ENCODE measurements around the gene SLC43A3. TPM values are rescaled to one million over a fixed set of nuclear protein-coding genes. Genes with fewer than 3 reads are reported as not detected.
A peak's percentile ranks its signal among the peaks of the same experiment; 100 is the strongest.

SLC43A3 gene
- total and polyA plus RNA-seq, 3 donors from 2014 or later = 13.8 to 20.8 (median 13.9) TPM

GRCh38 chr11:57421805-57422204, 5.1 kb downstream of the SLC43A3 start:
- no peaks in the 10 kb centered on the region for H3K36me3 ChIP-seq (ENCODE audit: low read depth, missing control alignments)
- H3K9me3 ChIP-seq = no peaks in the 10 kb centered on the region
- H3K27me3 ChIP-seq = no peaks in the 10 kb centered on the region
- no peak for DNase-seq
- intact Hi-C loops (cut with DNase I; ENCODE audit: low total_unique reads) = no loop called here
- peaks cover 37% of the 10 kb centered on the region for H3K4me1 ChIP-seq
- H3K4me3 ChIP-seq = no peak overlapping the region
- H3K27ac ChIP-seq = no peak overlapping the region
- TF ChIP-seq POLR2A (IDR thresholded peaks at IDR 0.05) = no peak
- no peak for TF ChIP-seq CTCF (IDR thresholded peaks at IDR 0.05)

DNA sequence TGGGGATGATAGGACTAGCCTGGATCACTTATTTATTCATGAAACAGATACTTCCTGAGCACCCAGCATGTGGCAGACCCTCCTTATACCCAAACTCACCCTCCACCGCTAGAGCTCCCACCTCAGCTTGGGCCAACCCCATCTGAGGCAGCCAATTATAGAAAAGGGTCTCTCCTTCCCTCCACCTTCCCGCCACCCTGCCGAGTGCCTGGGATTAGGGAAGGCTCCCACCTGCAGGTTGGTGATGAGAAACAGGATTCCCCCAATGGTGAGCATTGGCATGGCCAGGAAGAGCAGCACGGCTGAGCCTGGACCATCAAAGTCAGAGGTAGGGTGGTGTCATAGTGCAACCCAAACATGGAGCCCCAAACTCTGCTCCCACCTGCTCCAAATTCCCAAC, 5.9 kb downstream of the SLC43A3 start:
- intact Hi-C loops (cut with DNase I; ENCODE audit: low total_unique reads) = no loop called here
- 97% methylated on average over 4 of the region's 4 CpGs for WGBS, 2 donors
- Histone ChIP-seq H3K4me1 (peaks cover 31% of the 10 kb centered on the region), H3K4me3 (no peak overlapping the region), H3K36me3 (ENCODE audit: low read depth, missing control alignments) (no peaks in the 10 kb centered on the region), H3K9me3 (no peaks in the 10 kb centered on the region), H3K27ac (no peak overlapping the region), H3K27me3 (no peaks in the 10 kb centered on the region)
- no peak for TF ChIP-seq POLR2A (IDR thresholded peaks at IDR 0.05)
- no peak for TF ChIP-seq CTCF (IDR thresholded peaks at IDR 0.05)
- DNase-seq = no peak

- intact Hi-C loops (cut with DNase I; ENCODE audit: low total_unique reads) = no loop called here
- H3K27me3 ChIP-seq = no peaks in the 10 kb centered on the region
- DNase-seq = no peak
- H3K27ac ChIP-seq = no peak overlapping the region
- WGBS, 2 donors = 90 to 91% methylated on average over 3 of the region's 3 CpGs
- H3K9me3 ChIP-seq = no peaks in the 10 kb centered on the region
- H3K36me3 ChIP-seq (ENCODE audit: low read depth, missing control alignments) = no peaks in the 10 kb centered on the region
- no peak for TF ChIP-seq POLR2A (IDR thresholded peaks at IDR 0.05)
- TF ChIP-seq CTCF (IDR thresholded peaks at IDR 0.05) = no peak
- no peak overlapping the region for H3K4me3 ChIP-seq
- peaks cover 12% of the 10 kb centered on the region for H3K4me1 ChIP-seq
Measured at GRCh38 chr11:57419146-57419545, 7.8 kb downstream of the SLC43A3 start.

DNA sequence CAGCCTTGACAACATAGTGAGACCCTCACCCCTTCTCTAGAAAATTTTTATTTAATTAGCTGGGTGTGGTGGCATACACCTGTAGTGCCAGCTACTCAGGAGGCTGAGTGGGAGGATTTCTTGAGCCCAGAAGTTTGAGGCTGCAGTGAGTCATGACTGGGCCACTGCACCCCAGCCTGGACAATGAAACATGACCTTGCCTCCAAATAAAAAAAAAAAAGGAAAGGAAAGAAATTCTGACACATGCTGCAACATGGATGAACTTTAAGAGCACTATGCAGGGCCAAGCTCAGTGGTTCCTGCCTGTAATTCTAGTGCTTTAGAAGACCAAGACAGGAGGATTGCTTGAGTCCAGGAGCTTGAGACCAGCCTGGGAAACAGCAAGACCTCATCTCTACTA, 8.8 kb downstream of the SLC43A3 start:
- TF ChIP-seq CTCF (IDR thresholded peaks at IDR 0.05) (no peak), POLR2A (IDR thresholded peaks at IDR 0.05) (no peak)

DNA sequence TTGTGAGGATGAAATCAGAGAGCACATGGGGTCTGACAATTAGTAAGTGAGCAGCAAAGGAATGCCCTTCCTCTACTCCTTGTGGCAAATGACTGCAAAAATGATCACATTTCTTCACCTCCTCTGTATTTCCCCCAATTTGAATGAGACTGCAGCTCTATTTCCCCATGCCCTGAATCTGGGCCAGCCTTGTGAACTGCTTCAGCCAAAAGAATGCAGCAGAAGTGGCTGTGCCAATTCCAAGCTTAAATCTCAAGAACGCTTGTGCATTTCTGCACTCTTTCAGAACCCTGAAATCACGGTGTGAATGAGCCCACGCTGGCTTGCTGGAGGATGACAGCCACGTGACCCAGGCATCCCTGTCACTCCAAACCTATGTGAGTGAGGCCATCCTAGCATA, 9.9 kb downstream of the SLC43A3 start:
- Histone ChIP-seq H3K27me3 (no peaks in the 10 kb centered on the region), H3K4me1 (peaks cover 6% of the 10 kb centered on the region), H3K9me3 (no peaks in the 10 kb centered on the region), H3K36me3 (ENCODE audit: low read depth, missing control alignments) (no peaks in the 10 kb centered on the region), H3K27ac (no peak overlapping the region), H3K4me3 (no peak overlapping the region)
- intact Hi-C loops (cut with DNase I; ENCODE audit: low total_unique reads) = no loop called here
- WGBS, 2 donors = 65 to 67% methylated on average over 4 of the region's 4 CpGs
- TF ChIP-seq POLR2A (IDR thresholded peaks at IDR 0.05) (no peak), CTCF (IDR thresholded peaks at IDR 0.05) (no peak)
- DNase-seq = peak; percentile 20

More for the DNA sequence above, 8.8 kb downstream of the SLC43A3 start:
- Histone ChIP-seq H3K36me3 (ENCODE audit: low read depth, missing control alignments) (no peaks in the 10 kb centered on the region), H3K27ac (no peak overlapping the region), H3K9me3 (no peaks in the 10 kb centered on the region), H3K4me3 (no peak overlapping the region), H3K4me1 (peaks cover 6% of the 10 kb centered on the region), H3K27me3 (no peaks in the 10 kb centered on the region)
- intact Hi-C loops (cut with DNase I; ENCODE audit: low total_unique reads) = no loop called here
- no peak for DNase-seq

Data from testis (tissue), 3 donors.